A375 (cell line): ENCODE measurements around the gene KAT7. TPM values are rescaled to one million over a fixed set of nuclear protein-coding genes. Genes with fewer than 3 reads are reported as not detected.

ENCODE experiments used
- total RNA-seq: library from RNA; depleted of rRNA; stranded (reverse); fragments of >200 nt; shearing (Covaris generic); gene quantifications from 2 replicates; pipeline ENCODE4 v1.2.3, GENCODE V29; 2014; rRNA removed

KAT7 gene
- total RNA-seq = 44.1 and 47.9 TPM in 2 replicates

DNA sequence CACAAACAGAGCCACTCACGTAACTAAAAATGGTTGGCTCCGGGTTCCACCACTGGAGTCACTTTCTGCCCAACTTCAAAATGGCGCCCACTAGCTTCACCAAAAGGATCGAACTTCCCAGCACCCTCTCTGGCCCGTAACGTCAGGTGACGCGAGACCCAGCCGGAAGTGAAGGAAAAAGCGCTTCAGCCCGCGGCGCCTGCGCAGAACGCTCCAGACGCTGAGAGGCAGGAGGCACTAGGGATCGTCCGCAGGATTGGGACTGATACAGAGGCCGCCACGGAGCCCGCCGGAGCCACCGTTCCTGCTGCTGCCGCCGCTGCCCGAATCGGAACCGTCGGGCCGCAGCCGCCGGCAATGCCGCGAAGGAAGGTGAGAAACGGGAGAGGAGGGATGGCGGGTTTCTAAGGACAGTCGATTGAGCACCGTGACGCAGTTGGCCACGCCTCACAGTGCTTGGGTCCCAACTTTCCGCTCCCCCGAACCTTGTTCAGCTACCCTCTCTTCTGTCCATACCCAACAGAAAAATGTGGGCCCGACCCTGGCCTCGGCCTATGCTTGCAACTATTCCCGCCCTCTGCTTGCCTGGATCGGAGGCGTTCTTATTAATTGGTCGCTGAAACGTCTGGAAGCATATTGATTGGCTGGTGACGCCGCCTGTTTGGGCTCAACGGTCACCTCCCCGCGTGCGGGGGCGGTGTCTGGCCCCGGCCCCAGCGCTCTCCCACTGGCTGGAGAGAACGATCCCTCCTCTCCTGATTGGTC is at the start of gene KAT7:
KAT7 (plus strand) TSS at position 204 of the 765 bp plus-strand sequence; CDS start at position 358, 154 bp downstream.

GRCh38 chr17:49763735-49764558 is 24.5 kb upstream of the KAT7 start, which contains the start of gene FAM117A:
Gene FAM117A (minus strand): TSS chr17:49764131. CDS start chr17:49764087, 44 bp downstream.

GRCh38 chr17:49848019-49848473 is 59.6 kb downstream of the KAT7 start, which contains the start of gene TAC4:
Gene TAC4 (minus strand): TSS chr17:49848069. CDS start chr17:49848017, 52 bp downstream.

Other genes starting within 250 kb of the KAT7 start
- gene NXPH3, start 212.8 kb upstream of the KAT7 start, total RNA-seq = not detected in 2 replicates
- 31.8 and 41.0 TPM in 2 replicates for gene SPOP, start 110.6 kb upstream of the KAT7 start, total RNA-seq
- gene SLC35B1, start 80.7 kb upstream of the KAT7 start, total RNA-seq = 54.8 and 58.8 TPM in 2 replicates
- 0.98 and 3.4 TPM in 2 replicates for gene FAM117A, start 24.6 kb upstream of the KAT7 start, total RNA-seq
- gene TAC4, start 59.4 kb downstream of the KAT7 start, total RNA-seq = 1.2 TPM in 1 of 2 replicates, not detected in the other
- gene DLX4, start 180.5 kb downstream of the KAT7 start, total RNA-seq = 0.53 and 1.4 TPM in 2 replicates
- not detected in 2 replicates for gene DLX3, start 206.5 kb downstream of the KAT7 start, total RNA-seq